GM12878 (cell line): ENCODE measurements around the gene CPNE6. TPM values are rescaled to one million over a fixed set of nuclear protein-coding genes. Genes with fewer than 3 reads are reported as not detected.

Experiments used
- CHD1 ChIP-seq: IDR thresholded peaks from 2 replicates; pipeline ENCODE4 v1.6.1; 2012; ENCODE audit warnings: low read depth, low read length, improper control_type of control experiment
- EZH2 ChIP-seq: IDR thresholded peaks from 2 replicates; pipeline ENCODE4 v1.6.1; 2012; ENCODE audit warnings: low read depth, mild to moderate bottlenecking, control low read depth, inconsistent platforms, low read length, borderline replicate concordance; ENCODE audit not compliant: control insufficient read depth
- SIX5 ChIP-seq: IDR thresholded peaks from 2 replicates; pipeline ENCODE4 v1.6.1; 2011; ENCODE audit warnings: mild to moderate bottlenecking, low read depth, low read length, moderate library complexity; ENCODE audit not compliant: severe bottlenecking
- SMAD1 ChIP-seq: fragments of 450-650 bp; IDR thresholded peaks from 2 replicates; pipeline ENCODE4 v1.6.1; 2018; ENCODE audit warnings: mild to moderate bottlenecking, low read depth; ENCODE audit not compliant: partially characterized antibody
- SPI1 ChIP-seq: IDR thresholded peaks from 2 replicates; pipeline ENCODE4 v1.6.1; 2011; ENCODE audit warnings: low read depth, mild to moderate bottlenecking, low read length, moderate library complexity, borderline replicate concordance; ENCODE audit not compliant: insufficient read depth
- SUZ12 ChIP-seq: fragments of 200-600 bp; sonication (generic); IDR thresholded peaks from one replicate; pipeline ENCODE4 v1.6.1; 2018; ENCODE audit warnings: antibody characterized with exemption, mild to moderate bottlenecking; ENCODE audit not compliant: unreplicated experiment
- WRNIP1 ChIP-seq: IDR thresholded peaks from 2 replicates; pipeline ENCODE4 v1.6.1; 2011; ENCODE audit warnings: low read depth, low read length, improper control_type of control experiment, borderline replicate concordance
- polyA plus RNA-seq, 11 experiments: library from polyadenylated mRNA; depleted of rRNA in 4 of 11; unstranded in 6 of 11; stranded (reverse) in 5 of 11; fragments of >200 nt; fragmentation: Nextera tagmentation in 4 of 11; fragmentation: Illumina TruSeq in 1 of 11; extraction: Ambion mirVana in 4 of 11; extraction: Trizol in 1 of 11; gene quantifications; 1 replicate in 1 of 11; 2 replicates in 10 of 11; pipeline versions ENCODE4 v1.2.1 to v1.2.3, GENCODE V29; 2011 to 2016; ENCODE audit warnings: inconsistent platforms in 2 of 11, missing spikeins in 2 of 11, low read depth in 1 of 11
- total RNA-seq, 4 experiments: library from RNA; depleted of rRNA in 3 of 4; stranded (reverse); fragments of >200 nt in 3 of 4; fragmentation: Illumina TruSeq in 1 of 4; extraction: Trizol in 1 of 4; gene quantifications; 2 replicates each; pipeline versions ENCODE4 v1.2.1 to v1.2.3, GENCODE V29; 2013 to 2021
- TF ChIP-seq, protein P1 (sequence below): fragments of 450-650 bp; IDR thresholded peaks from 2 replicates; pipeline ENCODE4 v1.6.1; 2017; ENCODE audit warnings: mild to moderate bottlenecking, moderate library complexity
- TF ChIP-seq, protein P2 (sequence below): IDR thresholded peaks from 2 replicates; pipeline ENCODE4 v1.6.1; 2012; ENCODE audit warnings: low read depth, low read length, improper control_type of control experiment
- TF ChIP-seq, protein P3 (sequence below): fragments of 450-650 bp; IDR thresholded peaks from 2 replicates; pipeline ENCODE4 v1.6.1; 2017; ENCODE audit warnings: low read depth, mild to moderate bottlenecking, moderate library complexity
- TF ChIP-seq, protein P4 (sequence below): fragments of 450-650 bp; IDR thresholded peaks from 2 replicates; pipeline ENCODE4 v1.6.1; 2014; ENCODE audit warnings: mild to moderate bottlenecking
- TF ChIP-seq, protein P5 (sequence below): fragments of 450-650 bp; IDR thresholded peaks from 2 replicates; pipeline ENCODE4 v1.6.1; 2017; ENCODE audit warnings: mild to moderate bottlenecking, moderate library complexity

Gene CPNE6
- total and polyA plus RNA-seq, 10 of the 15 experiments (the other 5 are each of a cell fraction or from before 2014, with no cell fraction given) = 0.06 to 0.43 (median 0.18) TPM; not detected in 3

DNA sequence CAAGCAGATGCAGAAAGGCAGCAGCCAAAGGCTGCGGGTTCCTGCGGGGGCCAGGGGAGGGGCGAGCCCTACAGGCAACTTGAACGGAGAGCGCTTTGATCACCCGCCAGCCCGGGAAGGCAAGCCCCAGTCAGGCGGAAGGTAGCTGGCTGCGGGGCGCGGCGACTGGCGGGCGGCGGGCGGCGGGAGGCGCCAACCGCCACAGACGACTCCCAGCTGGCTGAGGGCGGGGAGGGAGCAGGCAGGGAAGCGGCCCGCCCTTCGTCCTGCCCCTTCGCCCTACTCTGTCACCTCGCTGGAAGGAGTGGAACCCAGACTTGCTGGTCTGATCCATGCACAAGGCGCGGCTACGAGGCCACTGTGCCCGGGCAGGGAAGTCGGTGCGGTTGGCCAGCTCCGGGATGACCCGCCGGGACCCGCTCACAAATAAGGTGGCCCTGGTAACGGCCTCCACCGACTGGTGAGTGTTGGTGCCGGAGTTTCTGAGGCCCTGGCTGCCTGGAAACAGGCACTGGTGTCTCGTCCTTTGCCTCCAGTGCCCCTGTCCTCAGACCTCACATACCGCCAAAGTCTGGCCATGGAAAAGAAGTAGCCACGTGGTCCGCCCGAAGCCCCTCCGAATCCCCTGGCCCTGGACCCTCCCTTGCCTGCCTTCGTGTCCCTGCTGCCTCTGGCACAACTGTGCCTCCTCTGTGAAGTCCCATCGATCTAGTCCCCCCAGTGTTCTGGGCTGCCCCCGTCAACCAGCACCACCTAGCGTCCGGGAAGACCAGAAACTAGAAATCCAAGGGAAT lies 35.0 kb upstream of the CPNE6 start (continued):
- TF ChIP-seq SPI1 = no peak
- no peak for TF ChIP-seq CHD1
- TF ChIP-seq, protein P1, sequence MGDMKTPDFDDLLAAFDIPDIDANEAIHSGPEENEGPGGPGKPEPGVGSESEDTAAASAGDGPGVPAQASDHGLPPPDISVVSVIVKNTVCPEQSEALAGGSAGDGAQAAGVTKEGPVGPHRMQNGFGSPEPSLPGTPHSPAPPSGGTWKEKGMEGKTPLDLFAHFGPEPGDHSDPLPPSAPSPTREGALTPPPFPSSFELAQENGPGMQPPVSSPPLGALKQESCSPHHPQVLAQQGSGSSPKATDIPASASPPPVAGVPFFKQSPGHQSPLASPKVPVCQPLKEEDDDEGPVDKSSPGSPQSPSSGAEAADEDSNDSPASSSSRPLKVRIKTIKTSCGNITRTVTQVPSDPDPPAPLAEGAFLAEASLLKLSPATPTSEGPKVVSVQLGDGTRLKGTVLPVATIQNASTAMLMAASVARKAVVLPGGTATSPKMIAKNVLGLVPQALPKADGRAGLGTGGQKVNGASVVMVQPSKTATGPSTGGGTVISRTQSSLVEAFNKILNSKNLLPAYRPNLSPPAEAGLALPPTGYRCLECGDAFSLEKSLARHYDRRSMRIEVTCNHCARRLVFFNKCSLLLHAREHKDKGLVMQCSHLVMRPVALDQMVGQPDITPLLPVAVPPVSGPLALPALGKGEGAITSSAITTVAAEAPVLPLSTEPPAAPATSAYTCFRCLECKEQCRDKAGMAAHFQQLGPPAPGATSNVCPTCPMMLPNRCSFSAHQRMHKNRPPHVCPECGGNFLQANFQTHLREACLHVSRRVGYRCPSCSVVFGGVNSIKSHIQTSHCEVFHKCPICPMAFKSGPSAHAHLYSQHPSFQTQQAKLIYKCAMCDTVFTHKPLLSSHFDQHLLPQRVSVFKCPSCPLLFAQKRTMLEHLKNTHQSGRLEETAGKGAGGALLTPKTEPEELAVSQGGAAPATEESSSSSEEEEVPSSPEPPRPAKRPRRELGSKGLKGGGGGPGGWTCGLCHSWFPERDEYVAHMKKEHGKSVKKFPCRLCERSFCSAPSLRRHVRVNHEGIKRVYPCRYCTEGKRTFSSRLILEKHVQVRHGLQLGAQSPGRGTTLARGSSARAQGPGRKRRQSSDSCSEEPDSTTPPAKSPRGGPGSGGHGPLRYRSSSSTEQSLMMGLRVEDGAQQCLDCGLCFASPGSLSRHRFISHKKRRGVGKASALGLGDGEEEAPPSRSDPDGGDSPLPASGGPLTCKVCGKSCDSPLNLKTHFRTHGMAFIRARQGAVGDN = 0 out of 2 replicates have a peak, but pooled peaks have one; percentile 34
- no peak for TF ChIP-seq EZH2
- no peak for TF ChIP-seq WRNIP1
- TF ChIP-seq, protein P2, sequence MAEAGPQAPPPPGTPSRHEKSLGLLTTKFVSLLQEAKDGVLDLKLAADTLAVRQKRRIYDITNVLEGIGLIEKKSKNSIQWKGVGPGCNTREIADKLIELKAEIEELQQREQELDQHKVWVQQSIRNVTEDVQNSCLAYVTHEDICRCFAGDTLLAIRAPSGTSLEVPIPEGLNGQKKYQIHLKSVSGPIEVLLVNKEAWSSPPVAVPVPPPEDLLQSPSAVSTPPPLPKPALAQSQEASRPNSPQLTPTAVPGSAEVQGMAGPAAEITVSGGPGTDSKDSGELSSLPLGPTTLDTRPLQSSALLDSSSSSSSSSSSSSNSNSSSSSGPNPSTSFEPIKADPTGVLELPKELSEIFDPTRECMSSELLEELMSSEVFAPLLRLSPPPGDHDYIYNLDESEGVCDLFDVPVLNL = no peak
- TF ChIP-seq SIX5 = no peak
- TF ChIP-seq, protein P3, sequence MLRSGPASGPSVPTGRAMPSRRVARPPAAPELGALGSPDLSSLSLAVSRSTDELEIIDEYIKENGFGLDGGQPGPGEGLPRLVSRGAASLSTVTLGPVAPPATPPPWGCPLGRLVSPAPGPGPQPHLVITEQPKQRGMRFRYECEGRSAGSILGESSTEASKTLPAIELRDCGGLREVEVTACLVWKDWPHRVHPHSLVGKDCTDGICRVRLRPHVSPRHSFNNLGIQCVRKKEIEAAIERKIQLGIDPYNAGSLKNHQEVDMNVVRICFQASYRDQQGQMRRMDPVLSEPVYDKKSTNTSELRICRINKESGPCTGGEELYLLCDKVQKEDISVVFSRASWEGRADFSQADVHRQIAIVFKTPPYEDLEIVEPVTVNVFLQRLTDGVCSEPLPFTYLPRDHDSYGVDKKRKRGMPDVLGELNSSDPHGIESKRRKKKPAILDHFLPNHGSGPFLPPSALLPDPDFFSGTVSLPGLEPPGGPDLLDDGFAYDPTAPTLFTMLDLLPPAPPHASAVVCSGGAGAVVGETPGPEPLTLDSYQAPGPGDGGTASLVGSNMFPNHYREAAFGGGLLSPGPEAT = peak; percentile 61; the same call in 1 of the 2 replicates
- no peak for TF ChIP-seq SMAD1
- TF ChIP-seq, protein P4, sequence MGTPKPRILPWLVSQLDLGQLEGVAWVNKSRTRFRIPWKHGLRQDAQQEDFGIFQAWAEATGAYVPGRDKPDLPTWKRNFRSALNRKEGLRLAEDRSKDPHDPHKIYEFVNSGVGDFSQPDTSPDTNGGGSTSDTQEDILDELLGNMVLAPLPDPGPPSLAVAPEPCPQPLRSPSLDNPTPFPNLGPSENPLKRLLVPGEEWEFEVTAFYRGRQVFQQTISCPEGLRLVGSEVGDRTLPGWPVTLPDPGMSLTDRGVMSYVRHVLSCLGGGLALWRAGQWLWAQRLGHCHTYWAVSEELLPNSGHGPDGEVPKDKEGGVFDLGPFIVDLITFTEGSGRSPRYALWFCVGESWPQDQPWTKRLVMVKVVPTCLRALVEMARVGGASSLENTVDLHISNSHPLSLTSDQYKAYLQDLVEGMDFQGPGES = no peak
- no peak for TF ChIP-seq SUZ12
- TF ChIP-seq, protein P5, sequence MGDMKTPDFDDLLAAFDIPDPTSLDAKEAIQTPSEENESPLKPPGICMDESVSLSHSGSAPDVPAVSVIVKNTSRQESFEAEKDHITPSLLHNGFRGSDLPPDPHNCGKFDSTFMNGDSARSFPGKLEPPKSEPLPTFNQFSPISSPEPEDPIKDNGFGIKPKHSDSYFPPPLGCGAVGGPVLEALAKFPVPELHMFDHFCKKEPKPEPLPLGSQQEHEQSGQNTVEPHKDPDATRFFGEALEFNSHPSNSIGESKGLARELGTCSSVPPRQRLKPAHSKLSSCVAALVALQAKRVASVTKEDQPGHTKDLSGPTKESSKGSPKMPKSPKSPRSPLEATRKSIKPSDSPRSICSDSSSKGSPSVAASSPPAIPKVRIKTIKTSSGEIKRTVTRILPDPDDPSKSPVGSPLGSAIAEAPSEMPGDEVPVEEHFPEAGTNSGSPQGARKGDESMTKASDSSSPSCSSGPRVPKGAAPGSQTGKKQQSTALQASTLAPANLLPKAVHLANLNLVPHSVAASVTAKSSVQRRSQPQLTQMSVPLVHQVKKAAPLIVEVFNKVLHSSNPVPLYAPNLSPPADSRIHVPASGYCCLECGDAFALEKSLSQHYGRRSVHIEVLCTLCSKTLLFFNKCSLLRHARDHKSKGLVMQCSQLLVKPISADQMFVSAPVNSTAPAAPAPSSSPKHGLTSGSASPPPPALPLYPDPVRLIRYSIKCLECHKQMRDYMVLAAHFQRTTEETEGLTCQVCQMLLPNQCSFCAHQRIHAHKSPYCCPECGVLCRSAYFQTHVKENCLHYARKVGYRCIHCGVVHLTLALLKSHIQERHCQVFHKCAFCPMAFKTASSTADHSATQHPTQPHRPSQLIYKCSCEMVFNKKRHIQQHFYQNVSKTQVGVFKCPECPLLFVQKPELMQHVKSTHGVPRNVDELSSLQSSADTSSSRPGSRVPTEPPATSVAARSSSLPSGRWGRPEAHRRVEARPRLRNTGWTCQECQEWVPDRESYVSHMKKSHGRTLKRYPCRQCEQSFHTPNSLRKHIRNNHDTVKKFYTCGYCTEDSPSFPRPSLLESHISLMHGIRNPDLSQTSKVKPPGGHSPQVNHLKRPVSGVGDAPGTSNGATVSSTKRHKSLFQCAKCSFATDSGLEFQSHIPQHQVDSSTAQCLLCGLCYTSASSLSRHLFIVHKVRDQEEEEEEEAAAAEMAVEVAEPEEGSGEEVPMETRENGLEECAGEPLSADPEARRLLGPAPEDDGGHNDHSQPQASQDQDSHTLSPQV = no peak
